Gastroesophageal sphincter (tissue), 3 donors: ENCODE data around the gene LDLRAD4.

Experiments used
- POLR2AphosphoS5 ChIP-seq: sonication (generic); formaldehyde crosslinking; IDR thresholded peaks from one replicate; pipeline ENCODE4 v1.6.1; 2017; ENCODE audit warnings: antibody characterized with exemption
- TF ChIP-seq, protein P1 (sequence below), 4 experiments: fragments of 200-600 bp in 2 of 4; fragments of 450-650 bp in 2 of 4; sonication (generic) in 1 of 4; IDR thresholded peaks; one replicate each; pipeline ENCODE4 v1.5.1; 2017 to 2019; ENCODE audit warnings: antibody characterized with exemption in 4 of 4, mild to moderate bottlenecking in 2 of 4, moderate library complexity in 2 of 4

DNA sequence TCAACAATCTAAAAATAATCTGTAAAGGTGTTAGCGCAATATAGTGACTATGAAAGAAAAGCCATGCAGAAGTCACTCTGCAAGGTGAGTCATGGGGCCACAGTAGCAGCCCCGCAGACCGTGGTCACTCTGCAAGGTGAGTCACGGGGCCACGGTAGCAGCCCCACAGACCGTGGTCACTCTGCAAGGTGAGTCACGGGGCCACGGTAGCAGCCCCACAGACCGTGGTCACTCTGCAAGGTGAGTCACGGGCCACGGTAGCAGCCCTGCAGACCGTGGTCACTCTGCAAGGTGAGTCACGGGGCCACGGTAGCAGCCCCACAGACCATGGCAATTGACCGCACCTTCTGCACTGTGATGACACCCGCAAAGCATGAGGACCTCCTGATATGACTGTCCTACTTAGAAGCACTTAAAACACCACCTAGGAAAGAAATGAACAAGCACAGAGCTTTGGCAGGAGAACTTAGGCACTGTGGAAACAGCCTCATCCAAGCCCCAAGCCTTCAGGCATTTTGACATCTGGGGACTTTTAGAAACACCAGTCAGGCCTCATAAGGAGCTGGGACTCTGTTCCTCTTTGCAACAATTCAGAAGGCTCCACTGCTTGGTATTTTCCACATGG, 70.1 kb downstream of the LDLRAD4 start:
- TF ChIP-seq, protein P1, sequence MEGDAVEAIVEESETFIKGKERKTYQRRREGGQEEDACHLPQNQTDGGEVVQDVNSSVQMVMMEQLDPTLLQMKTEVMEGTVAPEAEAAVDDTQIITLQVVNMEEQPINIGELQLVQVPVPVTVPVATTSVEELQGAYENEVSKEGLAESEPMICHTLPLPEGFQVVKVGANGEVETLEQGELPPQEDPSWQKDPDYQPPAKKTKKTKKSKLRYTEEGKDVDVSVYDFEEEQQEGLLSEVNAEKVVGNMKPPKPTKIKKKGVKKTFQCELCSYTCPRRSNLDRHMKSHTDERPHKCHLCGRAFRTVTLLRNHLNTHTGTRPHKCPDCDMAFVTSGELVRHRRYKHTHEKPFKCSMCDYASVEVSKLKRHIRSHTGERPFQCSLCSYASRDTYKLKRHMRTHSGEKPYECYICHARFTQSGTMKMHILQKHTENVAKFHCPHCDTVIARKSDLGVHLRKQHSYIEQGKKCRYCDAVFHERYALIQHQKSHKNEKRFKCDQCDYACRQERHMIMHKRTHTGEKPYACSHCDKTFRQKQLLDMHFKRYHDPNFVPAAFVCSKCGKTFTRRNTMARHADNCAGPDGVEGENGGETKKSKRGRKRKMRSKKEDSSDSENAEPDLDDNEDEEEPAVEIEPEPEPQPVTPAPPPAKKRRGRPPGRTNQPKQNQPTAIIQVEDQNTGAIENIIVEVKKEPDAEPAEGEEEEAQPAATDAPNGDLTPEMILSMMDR (IDR thresholded peaks at IDR 0.05), result no peak
- no peak for TF ChIP-seq POLR2AphosphoS5
